ENCODE measurements around the gene IGSF21. TPM values are rescaled to one million over a fixed set of nuclear protein-coding genes. Genes with fewer than 3 reads are reported as not detected.

Gene IGSF21
- total and polyA plus RNA-seq, 10 of the 15 experiments (the other 5 are each of a cell fraction or from before 2014, with no cell fraction given) = 0.03 to 0.49 TPM; not detected in 8

- no peak for TF ChIP-seq PRDM15 (CRISPR knock-in tag; IDR thresholded peaks at IDR 0.05)
- TF ChIP-seq ZNF274 (IDR thresholded peaks at IDR 0.05; ENCODE audit: insufficient read depth, insufficient read length) = no peak
- TF ChIP-seq SIN3A (IDR thresholded peaks at IDR 0.05; ENCODE audit: low read depth, low read length) = no peak
- no peak for TF ChIP-seq ZNF217 (IDR thresholded peaks at IDR 0.05)
- TF ChIP-seq SUPT20H (IDR thresholded peaks at IDR 0.05; ENCODE audit: borderline replicate concordance, control insufficient read depth, low read depth, low read length) = no peak
- no peak for TF ChIP-seq CBX3 (IDR thresholded peaks at IDR 0.05; ENCODE audit: borderline replicate concordance, low read depth)
- no peak for TF ChIP-seq ZBTB33 (IDR thresholded peaks at IDR 0.05)
- TF ChIP-seq RAD21 (IDR thresholded peaks at IDR 0.05; ENCODE audit: insufficient read depth, low read depth, low read length) = no peak
- peak; percentile 73 for TF ChIP-seq RUNX3 (IDR thresholded peaks at IDR 0.05; ENCODE audit: low read length)
- no peak for TF ChIP-seq USF1 (IDR thresholded peaks at IDR 0.05; ENCODE audit: borderline replicate concordance, extremely low read length, insufficient read depth, low read depth, low read length)
- TF ChIP-seq FOXM1 (IDR thresholded peaks at IDR 0.05; ENCODE audit: low read depth, low read length) = no peak
- TF ChIP-seq POLR2A (IDR thresholded peaks at IDR 0.05; ENCODE audit: low read depth, low read length) = no peak
- TF ChIP-seq SUZ12 (IDR thresholded peaks at IDR 0.05; ENCODE audit: unreplicated experiment) = no peak
- TF ChIP-seq CHD2 (IDR thresholded peaks at IDR 0.05; ENCODE audit: borderline replicate concordance, low read depth, low read length) = no peak
- TF ChIP-seq NKRF (conservative IDR thresholded peaks at IDR 0.05) = 0 out of 2 replicates have a peak, but pooled peaks have one; percentile 1
- no peak for TF ChIP-seq HSF1 (IDR thresholded peaks at IDR 0.05; ENCODE audit: low read depth, low read length)
Measured at GRCh38 chr1:18283601-18284385, 176.2 kb downstream of the IGSF21 start (continued).

Data from GM12878 (cell line).